Vagina (tissue), 2 donors: ENCODE measurements around the gene AFF3.

Experiments
- POLR2A ChIP-seq, 2 donors: fragments of 450-650 bp; IDR thresholded peaks; one replicate each; pipeline ENCODE4 v1.6.1; 2017; ENCODE audit warnings: antibody characterized with exemption in 2 of 2, mild to moderate bottlenecking in 2 of 2, moderate library complexity in 2 of 2
- TF ChIP-seq, protein P1 (sequence below), 3 experiments: fragments of 450-650 bp in 2 of 3; fragments of 200-600 bp in 1 of 3; sonication (generic) in 1 of 3; IDR thresholded peaks; one replicate each; pipeline ENCODE4 v1.5.1; 2017 to 2019; ENCODE audit warnings: antibody characterized with exemption in 3 of 3, mild to moderate bottlenecking in 2 of 3, moderate library complexity in 2 of 3

DNA sequence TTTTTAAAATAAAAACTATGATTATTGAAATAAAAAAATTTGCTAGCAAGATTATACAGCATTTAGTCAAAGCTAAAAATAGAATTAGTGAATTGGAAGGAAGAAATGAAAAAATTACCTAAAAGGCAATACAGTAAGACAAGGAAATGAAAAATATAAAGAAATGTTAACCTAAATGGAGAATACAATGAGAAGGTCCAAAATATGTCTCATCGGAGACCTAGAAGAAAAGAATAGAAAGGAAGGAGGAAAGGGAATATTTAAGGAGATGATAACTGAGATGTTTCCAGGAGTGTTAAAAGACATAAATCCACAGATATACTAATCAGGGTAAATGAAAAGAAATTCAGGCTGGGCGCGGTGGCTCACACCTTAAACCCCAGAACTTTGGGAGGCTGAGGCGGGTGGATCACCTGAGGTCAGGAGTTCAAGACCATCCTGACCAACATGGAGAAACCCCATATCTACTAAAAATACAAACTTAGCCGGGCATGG, 78.9 kb downstream of the AFF3 start:
- TF ChIP-seq, protein P1, sequence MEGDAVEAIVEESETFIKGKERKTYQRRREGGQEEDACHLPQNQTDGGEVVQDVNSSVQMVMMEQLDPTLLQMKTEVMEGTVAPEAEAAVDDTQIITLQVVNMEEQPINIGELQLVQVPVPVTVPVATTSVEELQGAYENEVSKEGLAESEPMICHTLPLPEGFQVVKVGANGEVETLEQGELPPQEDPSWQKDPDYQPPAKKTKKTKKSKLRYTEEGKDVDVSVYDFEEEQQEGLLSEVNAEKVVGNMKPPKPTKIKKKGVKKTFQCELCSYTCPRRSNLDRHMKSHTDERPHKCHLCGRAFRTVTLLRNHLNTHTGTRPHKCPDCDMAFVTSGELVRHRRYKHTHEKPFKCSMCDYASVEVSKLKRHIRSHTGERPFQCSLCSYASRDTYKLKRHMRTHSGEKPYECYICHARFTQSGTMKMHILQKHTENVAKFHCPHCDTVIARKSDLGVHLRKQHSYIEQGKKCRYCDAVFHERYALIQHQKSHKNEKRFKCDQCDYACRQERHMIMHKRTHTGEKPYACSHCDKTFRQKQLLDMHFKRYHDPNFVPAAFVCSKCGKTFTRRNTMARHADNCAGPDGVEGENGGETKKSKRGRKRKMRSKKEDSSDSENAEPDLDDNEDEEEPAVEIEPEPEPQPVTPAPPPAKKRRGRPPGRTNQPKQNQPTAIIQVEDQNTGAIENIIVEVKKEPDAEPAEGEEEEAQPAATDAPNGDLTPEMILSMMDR (IDR thresholded peaks at IDR 0.05) = no peak
- TF ChIP-seq POLR2A (IDR thresholded peaks at IDR 0.05) = no peak
